Measurements from ENCODE around the gene CEACAM16. TPM values are rescaled to one million over a fixed set of nuclear protein-coding genes. Genes with fewer than 3 reads are reported as not detected.

The CEACAM16 gene
- total and polyA plus RNA-seq, 9 of the 15 experiments (the other 6 are each of a cell fraction or from before 2014, with no cell fraction given) = not detected

- in situ Hi-C loops (cut with MboI) = no loop called here
Observed at GRCh38 chr19:44728178-44728577, 29.2 kb downstream of the CEACAM16 start.

DNA sequence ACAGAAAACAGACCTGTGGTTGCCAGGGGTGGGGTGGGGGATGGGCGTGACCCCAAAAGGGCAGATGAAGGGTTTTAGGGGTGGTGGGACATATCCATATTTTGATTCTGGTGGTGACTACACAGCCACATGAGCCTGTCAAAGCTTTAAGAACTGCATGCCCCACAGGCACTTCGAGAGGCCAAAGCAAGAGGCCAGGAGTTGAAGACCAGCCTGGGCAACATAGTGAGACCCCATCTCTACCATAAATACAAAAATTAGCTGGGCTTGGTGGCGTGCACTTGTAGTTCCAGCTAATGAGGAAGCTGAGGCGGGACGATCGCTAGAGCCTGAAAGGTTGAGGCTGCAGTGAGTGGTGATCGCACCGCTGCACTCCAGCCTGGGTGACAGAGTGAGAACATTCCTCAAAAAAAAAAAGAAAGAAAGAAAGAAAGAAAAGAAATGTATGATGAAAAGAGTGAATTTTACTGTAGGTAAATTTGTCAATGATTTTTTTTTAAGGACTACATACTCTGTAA, 30.6 kb downstream of the CEACAM16 start:
- Histone ChIP-seq H3K79me2 (ENCODE audit: control insufficient read depth, insufficient read depth, low read length) (no peaks in the 10 kb centered on the region), H4K20me1 (replicated peaks; ENCODE audit: control insufficient read depth, insufficient read depth, low read length) (no peaks in the 10 kb centered on the region), H3K36me3 (ENCODE audit: control insufficient read depth, insufficient read depth, low read length) (no peaks in the 10 kb centered on the region), H2AFZ (ENCODE audit: low read depth, low read length) (no peak overlapping the region), H3K9me1 (ENCODE audit: control insufficient read depth, insufficient read depth, low read length) (no peaks in the 10 kb centered on the region), H3K4me3 (no peak overlapping the region), H3K27ac (ENCODE audit: extremely low read depth, low read depth, low read length) (no peak overlapping the region), H3K9ac (ENCODE audit: insufficient read depth in 1 of 2, low read depth in 2 of 2, low read length in 2 of 2) (no peak overlapping the region), H3K4me1 (replicated peaks in 1 of 2; ENCODE audit: control insufficient read depth in 2 of 2, insufficient read depth in 2 of 2, low read length in 2 of 2) (peaks cover 7 to 12% of the 10 kb centered on the region in 2 experiments; a peak in 4 of 5 replicates), H3K9me3 (replicated peaks; ENCODE audit: control insufficient read depth, insufficient read depth, low read depth, low read length) (no peaks in the 10 kb centered on the region), H3K4me2 (ENCODE audit: insufficient read depth, low read length) (no peak overlapping the region), H3K27me3 (ENCODE audit: control insufficient read depth in 2 of 2, insufficient read depth in 2 of 2, low read length in 2 of 2) (no peaks in the 10 kb centered on the region)
- CTCF ChIA-PET (ENCODE audit: low intra/inter-chr PET ratio) = no interaction called here
- 40% methylated on average over 8 of the region's 8 CpGs for whole genome bisulfite sequencing (ENCODE audit: insufficient coverage, low coverage, missing lambda C conversion rate)
- BruUV-seq (replicated peaks) = no TSS peak
- POLR2A ChIA-PET = no interaction called here
- DNase-seq (ENCODE audit: extremely low read depth in 1 of 4, low spot score in 3 of 4) = no peak
- intact Hi-C loops (cut with micrococcal nuclease) (no loop called here), in situ Hi-C loops (cut with MboI) (no loop called here)
- ATAC-seq = no peak
- FAIRE-seq = no peak
- no peak for TF ChIP-seq SFPQ (IDR thresholded peaks at IDR 0.05; ENCODE audit: low read depth, low read length)
- TF ChIP-seq CEBPB (tag; IDR thresholded peaks at IDR 0.05) = no peak
- TF ChIP-seq ZNF121 (CRISPR knock-in tag; conservative IDR thresholded peaks at IDR 0.05) = peak; percentile 82
- TF ChIP-seq, protein P1, sequence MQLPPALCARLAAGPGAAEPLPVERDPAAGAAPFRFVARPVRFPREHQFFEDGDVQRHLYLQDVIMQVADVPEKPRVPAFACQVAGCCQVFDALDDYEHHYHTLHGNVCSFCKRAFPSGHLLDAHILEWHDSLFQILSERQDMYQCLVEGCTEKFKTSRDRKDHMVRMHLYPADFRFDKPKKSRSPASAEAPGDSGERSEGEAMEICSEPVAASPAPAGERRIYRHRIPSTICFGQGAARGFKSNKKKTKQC (CRISPR knock-in tag; IDR thresholded peaks at IDR 0.05) = no peak
- no peak for TF ChIP-seq RFX7 (CRISPR knock-in tag; IDR thresholded peaks at IDR 0.05)
- no peak for TF ChIP-seq HDAC2 (IDR thresholded peaks at IDR 0.05)
- TF ChIP-seq RBM14 (IDR thresholded peaks at IDR 0.05; ENCODE audit: borderline replicate concordance, insufficient read depth, low read depth, low read length) = no peak
- no peak for TF ChIP-seq PATZ1 (CRISPR knock-in tag; IDR thresholded peaks at IDR 0.05; ENCODE audit: borderline replicate concordance)
- TF ChIP-seq RBM25 (IDR thresholded peaks at IDR 0.05; ENCODE audit: low read depth, low read length, severe bottlenecking) = peak; percentile 45

More at GRCh38 chr19:44728178-44728577, 29.2 kb downstream of the CEACAM16 start:
- H3K4me1 ChIP-seq (replicated peaks in 1 of 2; ENCODE audit: control insufficient read depth in 2 of 2, insufficient read depth in 2 of 2, low read length in 2 of 2) = peaks cover 7 to 12% of the 10 kb centered on the region in 2 experiments; a peak in 4 of 5 replicates
- DNase-seq (ENCODE audit: extremely low read depth in 1 of 4, low spot score in 3 of 4) (no peak), FAIRE-seq (no peak), ATAC-seq (no peak)
- H3K79me2 ChIP-seq (ENCODE audit: control insufficient read depth, insufficient read depth, low read length) = no peaks in the 10 kb centered on the region
- CTCF ChIA-PET (ENCODE audit: low intra/inter-chr PET ratio) = no interaction called here
- H3K9me3 ChIP-seq (replicated peaks; ENCODE audit: control insufficient read depth, insufficient read depth, low read depth, low read length) = no peaks in the 10 kb centered on the region
- WGBS (ENCODE audit: insufficient coverage, low coverage, missing lambda C conversion rate) = 40% methylated on average over 6 of the region's 6 CpGs
- H3K27ac ChIP-seq (ENCODE audit: extremely low read depth, low read depth, low read length) = no peak overlapping the region
- H2AFZ ChIP-seq (ENCODE audit: low read depth, low read length) = 0 out of 2 replicates have a peak overlapping the region, but pooled peaks have one; percentile 26
- no peak overlapping the region for H3K4me2 ChIP-seq (ENCODE audit: insufficient read depth, low read length)
- H3K9ac ChIP-seq (ENCODE audit: insufficient read depth in 1 of 2, low read depth in 2 of 2, low read length in 2 of 2) = peak overlapping the region in 1 of 2 experiments; percentile 26; a peak in 1 of 4 replicates
- intact Hi-C loops (cut with micrococcal nuclease) = no loop called here
- no peaks in the 10 kb centered on the region for H4K20me1 ChIP-seq (replicated peaks; ENCODE audit: control insufficient read depth, insufficient read depth, low read length)
- POLR2A ChIA-PET = interaction anchor here (1.0 to 1.1 kb wide), 2 partner anchors 21 to 44 kb away, joined by 3 to 4 read pairs; no protein-coding TSS in a partner anchor
- H3K9me1 ChIP-seq (ENCODE audit: control insufficient read depth, insufficient read depth, low read length) = no peaks in the 10 kb centered on the region
- H3K4me3 ChIP-seq = no peak overlapping the region
- H3K36me3 ChIP-seq (ENCODE audit: control insufficient read depth, insufficient read depth, low read length) = no peaks in the 10 kb centered on the region
- no TSS peak for BruUV-seq (replicated peaks)
- TF ChIP-seq TRIM24 (IDR thresholded peaks at IDR 0.05) (no peak), SPI1 (IDR thresholded peaks at IDR 0.05; ENCODE audit: borderline replicate concordance, low read depth, low read length) (peak; percentile 12; the same call in 1 of the 2 replicates)
- no peaks in the 10 kb centered on the region for H3K27me3 ChIP-seq (ENCODE audit: control insufficient read depth in 2 of 2, insufficient read depth in 2 of 2, low read length in 2 of 2)
